ENCODE measurements around the gene ABCC8. TPM values are rescaled to one million over a fixed set of nuclear protein-coding genes. Genes with fewer than 3 reads are reported as not detected.

The ABCC8 gene
- total RNA-seq, 1 experiment from 2014 or later = not detected

DNA sequence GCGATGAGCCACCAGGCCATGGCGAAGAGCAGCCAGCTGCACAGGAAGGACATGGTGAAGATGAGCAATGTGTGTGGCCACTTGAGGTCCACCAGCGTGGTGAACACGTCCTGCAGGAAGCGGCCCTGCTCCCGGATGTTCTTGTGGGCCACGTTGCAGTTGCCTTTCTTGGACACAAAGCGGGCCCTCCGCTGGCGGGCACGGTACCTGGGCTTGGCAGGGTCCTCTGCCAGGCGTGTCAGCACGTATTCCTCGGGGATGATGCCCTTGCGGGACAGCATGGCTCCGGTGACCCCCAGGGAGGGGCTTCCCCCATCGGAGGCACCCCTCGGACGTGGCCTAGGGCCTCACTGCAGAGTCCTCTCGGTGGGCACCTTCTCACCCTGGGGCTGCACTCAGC is 88.8 kb downstream of the ABCC8 start:
- no peak for DNase-seq (ENCODE audit: low spot score)

DNA sequence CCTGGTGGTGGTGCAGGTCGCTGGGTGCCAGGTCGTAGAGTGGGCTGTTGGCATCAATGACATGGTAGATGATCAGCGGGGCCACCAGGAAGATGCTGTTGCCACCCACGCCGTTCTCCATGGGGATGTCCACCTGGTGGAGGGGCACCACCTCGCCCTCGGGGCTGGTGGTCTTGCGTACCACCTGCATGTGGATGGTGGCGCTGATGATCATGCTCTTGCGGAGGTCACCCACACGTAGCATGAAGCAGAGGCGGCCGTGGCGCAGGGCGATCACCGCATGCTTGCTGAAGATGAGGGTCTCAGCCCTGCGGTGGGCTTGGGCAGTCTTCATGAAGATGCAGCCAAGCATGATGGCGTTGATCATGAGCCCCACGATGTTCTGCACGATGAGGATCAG is 89.4 kb downstream of the ABCC8 start:
- no peak for DNase-seq (ENCODE audit: low spot score)

DNA sequence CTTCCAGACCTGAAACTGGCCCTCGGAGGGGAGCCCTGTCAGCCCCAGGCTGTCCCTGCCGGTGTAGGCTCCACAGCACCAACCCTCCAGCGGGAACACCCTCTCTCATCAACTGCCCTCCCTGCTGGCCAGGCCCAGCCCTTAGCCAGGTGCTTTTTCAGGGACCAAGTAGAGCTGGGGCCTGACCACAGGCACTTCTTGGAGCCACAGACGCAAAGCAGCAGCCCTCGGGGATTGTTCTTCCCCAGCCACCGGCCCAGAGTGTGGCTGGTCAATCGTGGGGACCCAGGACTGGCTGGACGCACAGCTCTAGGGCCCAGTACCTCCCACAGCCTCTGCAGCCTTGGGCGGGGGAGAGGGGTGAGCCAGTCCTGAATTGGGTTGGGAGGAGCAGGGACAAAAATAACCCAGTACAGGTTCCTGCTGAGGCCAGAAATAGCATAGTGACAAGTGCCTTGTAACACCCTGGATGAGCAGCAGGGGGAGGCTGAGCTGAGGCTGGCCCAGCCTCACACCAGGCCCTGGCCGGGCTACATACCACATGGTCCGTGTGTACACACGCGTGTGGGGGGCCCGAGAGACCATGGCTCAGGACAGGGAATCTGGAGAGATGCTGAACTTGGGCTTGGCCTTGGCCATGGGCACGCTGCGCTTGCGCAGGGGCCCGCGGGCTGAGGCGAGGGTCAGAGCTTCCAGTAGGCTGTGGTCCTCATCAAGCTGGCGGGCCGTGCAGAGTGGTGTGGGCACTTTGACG is 90.1 kb downstream of the ABCC8 start:
- DNase-seq (ENCODE audit: low spot score) = peak; percentile 39

DNA sequence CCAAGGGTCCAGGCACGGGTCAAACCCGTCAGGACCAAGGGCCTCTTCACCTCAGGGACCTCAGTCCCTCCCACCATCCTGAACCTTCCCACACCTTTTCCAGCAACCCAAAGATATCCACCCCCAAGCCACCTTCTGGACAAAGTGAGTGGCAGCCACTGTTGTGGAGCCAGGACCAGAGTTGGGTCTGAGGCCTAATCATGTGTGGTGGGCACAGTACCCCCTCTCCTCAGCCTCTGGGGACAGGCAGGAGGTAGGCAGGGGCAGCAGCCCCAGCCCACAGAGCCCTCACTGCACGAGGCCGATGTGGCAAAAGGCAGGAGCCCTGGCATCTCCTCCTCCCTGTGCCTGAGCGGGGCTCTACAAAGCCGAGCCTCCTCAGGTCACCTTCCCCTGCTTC is 90.7 kb downstream of the ABCC8 start:
- DNase-seq (ENCODE audit: low spot score) = no peak

DNA sequence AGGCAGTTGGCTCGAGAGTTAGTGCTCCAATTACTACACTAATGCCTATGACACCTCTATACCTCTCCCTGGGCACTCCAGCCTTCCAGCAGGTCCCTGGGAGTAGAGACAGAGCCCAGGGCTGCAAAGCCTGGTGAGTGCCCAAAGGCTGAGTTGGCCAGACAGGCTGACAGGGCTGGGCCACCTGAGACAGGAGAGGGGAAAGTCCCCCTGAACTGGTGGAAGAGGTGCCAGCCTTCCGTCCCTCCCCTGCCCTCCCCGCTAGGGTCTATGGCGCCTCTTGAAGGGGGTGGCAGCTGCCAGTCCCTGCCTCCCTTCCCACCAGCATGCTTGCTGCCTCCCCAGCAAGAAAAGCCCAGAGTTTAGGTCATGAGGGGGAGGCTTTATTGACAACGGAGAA is 91.2 kb downstream of the ABCC8 start:
- DNase-seq (ENCODE audit: low spot score) = no peak

DNA sequence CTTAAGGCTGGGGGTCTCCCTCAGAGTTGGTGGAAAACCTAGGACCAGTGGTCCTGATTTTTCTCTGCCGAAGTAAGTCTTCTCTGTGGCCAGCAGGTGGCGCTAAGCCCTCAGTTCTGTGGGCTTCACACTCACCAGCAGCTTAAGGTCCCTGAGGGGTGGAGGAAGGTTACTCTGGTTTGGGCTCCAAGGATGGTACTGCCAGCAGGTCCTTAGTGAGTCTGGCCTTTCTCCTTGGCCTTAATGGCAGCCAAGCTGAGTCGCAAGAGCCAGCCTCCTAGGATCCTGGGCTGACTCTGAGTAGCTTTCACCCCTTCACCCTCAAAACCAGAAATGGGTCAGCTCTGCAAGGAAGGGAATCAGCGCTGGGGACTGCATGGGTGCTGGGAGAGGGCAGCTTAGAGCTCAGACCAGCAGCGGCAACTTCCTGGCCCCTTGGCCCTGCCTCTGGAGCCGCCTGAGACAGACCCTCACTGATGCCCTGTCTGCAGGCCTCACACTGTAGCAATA is 92.6 kb downstream of the ABCC8 start:
- peak; percentile 51 for DNase-seq (ENCODE audit: low spot score)

DNA sequence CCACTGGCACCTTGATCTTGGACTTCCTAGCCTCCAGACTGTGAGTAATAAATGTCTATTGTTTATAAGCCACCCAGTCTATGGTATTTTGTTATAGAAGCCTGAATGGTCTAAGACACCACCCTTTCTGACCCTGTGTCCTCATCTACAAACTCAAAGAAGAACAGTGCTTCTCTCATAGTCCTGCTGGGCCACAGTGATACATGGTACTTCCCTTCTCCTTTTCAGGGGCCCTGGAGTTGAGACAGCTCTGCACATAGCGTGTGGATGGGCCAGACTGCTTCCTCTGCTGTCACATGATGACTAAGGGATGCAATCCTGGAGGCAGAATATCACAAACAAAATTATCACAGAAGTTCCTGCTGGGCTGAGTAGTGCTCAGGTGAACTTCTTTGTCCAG is 93.2 kb downstream of the ABCC8 start:
- no peak for DNase-seq (ENCODE audit: low spot score)

DNA sequence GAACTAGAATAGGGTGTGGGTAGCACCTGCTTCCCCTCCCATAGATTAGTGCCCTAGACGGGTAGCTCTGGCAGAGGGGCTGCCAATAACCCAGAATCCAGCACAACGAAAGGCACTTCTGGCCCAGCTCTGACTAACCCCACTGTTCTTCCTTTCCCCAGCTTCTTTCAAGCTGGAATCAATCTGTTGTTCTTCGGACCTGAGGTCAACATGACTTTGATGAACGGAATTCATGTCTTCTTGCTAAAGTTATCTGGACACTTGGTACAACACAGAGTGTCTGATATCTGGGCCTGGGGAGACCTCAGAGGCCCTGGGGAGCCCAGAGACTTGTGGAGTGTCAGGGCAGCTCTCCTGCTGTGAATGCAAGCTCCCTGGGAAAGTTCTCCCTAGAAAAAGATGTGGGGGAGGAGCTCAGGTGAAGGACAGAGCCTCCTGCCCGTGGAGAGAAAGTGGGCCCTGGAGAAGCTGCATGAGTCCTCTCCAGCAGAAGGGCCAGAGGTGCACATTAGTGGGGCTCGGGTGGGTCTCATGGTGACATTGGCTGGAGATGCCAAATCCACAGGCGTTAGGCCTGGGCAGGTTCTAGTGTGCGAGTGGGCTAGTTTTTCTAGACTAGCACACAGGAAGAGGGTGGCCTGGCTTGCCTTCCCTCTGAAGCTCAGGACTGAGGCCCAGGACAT is 94.5 kb downstream of the ABCC8 start:
- DNase-seq (ENCODE audit: low spot score) = no peak

DNA sequence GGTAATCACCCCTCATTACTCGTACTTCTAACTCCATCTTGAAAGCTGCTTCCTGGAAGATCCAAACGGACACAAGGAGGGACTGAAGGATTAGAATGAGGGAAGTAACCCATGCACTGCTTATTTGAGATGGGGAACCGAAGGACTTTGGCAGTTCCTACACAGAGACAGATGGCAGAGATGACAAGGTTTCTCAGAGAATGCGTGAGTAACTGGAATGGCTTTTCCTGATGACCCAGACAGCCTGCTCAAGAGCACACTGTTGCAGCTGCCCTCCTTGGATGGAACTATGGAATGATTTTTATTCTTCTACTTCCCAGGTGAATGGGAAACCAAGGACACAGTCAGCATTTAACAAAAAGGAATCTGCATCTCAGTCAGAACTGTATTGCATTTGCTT is 95.5 kb downstream of the ABCC8 start:
- no peak for DNase-seq (ENCODE audit: low spot score)

DNA sequence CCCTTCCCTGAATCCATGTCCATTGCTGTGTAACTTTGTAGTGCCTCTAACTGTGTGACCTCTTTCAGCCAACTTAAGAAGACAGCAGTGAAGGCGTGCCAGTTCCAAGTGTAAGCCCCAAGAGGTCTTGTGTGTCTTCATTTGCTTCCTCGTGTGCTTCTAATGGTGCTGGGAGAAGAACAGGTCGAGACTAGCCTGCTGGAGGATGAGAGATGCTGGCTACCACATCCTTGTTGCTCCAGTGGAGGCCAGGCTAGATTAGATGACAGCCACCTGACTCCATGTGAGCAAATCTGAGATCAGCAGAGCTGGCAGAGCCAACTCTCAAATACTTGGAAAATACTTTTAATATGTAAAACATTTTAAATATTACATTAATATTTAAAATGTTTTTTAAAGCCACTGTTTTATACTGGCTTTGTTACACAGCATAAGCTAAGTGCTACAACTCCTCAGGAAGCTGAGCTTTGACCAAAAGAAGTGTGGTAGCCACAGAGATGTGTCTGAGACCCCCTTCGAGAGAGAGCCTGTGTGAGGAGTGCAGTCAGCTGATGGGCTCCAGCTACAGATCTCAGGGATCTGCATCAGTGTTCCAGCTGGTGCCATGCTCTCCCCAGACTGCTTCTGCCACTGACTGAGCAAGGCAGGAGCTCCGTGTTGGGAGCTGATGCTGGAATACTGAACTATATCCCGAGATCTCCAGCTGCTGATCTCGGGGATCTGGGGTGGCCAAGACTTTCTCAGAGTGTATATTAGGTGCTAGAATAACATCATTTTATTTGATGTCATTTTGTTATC is 97.1 kb downstream of the ABCC8 start:
- no peak for DNase-seq (ENCODE audit: low spot score)

DNA sequence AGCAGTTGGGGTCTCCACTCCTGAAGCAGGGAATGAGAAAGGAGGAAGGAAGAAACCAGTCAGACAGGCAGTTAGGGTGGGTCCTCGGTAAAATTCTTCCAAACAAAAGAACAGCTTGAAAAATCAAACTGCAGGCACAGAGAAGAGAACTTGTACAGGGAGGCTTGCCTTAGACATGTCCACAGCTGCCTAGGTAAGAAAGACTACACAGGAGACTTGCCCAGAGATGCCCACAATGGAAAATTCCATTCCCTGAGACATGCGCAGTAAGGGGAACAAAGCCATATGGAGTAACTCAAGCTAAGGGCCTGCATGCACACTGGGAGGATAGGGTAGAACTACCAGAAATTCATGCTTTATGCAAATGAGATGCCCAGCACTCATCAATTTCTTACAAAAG is 98.0 kb downstream of the ABCC8 start:
- DNase-seq (ENCODE audit: low spot score) = no peak

DNA sequence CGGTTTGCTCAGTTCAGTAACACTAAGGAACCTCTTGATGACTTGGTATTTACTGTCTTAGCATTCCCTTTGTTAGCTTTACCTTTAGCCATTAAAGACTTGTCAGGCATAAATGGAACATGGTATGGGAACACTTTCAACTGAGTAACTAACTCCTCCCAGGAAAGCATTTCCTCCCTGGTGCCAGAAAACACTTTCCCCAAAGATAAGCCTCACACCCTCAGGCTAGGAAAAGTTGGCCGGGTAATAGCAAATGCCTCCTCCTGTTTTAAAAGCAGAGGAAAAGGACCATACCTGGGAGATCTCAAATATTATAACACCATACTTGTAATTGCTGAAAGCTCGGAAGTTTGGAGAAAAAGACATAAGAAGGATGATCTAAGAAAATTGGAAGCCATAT is 100.2 kb downstream of the ABCC8 start:
- DNase-seq (ENCODE audit: low spot score) = no peak

DNA sequence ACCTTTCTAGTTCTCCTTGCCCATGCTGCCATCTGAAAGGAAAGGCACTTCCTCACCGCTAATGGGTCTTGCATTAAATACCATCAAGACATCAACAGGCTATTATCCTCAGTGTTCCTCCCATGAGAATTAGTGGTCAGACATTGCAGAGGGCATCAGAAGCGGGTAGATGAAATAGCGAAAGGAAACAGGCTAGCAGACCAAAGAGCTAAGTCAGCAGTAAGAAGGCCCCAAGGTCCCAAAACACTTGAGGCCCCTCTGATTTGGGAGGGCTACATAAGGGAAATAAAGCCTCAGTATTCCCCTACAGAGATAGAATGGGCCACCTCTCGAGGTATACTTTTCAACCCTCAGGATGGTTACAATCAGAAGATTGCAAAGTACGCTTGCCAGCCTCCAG is 101.1 kb downstream of the ABCC8 start:
- DNase-seq (ENCODE audit: low spot score) = no peak

DNA sequence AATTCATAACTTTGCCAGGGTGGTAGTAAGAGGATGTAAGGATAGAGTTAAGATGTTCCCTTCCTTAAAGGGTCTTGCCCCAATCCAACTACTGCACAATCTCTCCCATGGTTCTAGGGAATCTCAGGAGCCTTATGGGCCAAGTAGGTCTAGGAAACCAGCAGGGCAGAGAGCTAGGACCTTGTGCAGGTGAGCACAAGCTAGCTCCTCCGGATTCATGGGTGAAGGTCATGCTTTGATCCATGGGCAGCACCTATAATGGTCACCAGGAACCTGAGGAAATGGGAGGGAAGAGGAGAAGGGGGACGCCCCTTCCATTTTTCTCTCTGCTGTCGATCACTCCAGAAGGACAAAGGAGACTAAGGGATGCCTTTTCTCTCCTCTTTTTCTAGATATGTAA is 105.0 kb downstream of the ABCC8 start:
- no peak for DNase-seq (ENCODE audit: low spot score)

DNA sequence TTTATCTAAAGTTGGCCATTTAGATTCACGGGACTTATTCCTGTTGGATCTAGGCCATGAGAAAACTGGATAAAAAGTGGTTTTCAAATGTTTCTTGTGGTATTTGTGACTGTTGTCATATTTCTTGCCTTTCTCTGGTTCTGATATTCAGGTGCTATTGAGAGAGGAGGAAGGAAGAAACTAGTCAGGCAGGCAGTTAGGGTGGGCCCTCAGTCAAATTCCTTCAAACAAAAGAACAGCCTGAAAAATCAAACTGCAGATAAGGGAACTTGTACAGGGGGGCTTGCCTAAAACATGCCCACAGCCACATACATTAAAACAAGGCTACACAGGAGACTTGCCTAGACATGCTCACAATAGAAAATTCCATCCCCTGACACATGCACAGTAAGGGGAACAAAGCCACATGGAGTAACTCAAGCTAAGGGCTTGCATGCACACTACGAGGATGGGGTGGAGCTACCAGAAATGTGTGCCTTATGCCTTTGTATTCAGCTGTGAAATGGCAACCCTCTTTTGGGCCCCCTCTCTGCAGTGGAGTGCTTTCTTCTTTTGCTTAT is 106.9 kb downstream of the ABCC8 start:
- DNase-seq (ENCODE audit: low spot score) = no peak

DNA sequence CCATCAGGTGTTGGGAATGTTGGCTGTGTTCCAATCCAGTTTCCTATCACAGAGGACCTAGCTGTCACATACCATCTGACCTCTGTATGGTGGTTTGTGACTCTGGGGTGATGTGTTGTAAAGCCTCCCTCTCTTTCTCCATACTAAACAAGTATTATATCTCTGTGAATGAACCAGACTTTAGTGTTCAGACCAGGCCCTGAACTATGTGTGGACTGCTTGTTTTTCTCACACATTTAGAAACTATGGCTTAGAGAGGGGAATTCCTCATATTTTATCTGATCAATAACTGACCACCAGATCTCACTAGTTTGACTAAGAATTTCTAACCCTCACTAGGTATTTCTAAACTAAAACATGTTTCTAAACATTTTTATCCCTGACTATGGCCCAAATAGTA is 107.6 kb downstream of the ABCC8 start:
- DNase-seq (ENCODE audit: low spot score) = no peak

DNA sequence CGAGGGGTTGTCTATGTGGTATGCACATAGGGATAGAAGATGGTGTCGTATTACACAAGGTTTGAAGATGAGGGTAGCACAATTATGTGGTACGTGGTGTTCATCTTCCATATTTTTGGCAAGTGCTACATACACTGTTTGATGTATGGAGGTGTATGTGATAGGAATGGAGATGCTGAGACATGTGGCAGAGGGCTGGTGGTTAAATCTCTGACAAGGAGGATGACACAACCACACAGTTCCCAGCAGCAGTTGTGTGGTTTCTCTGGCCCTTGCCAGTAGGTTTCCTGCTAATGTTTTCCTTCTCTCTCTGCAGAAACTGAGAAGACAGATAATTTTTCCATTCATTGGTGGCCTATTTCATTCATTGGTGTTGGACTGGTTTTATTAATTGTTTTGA is 108.1 kb downstream of the ABCC8 start:
- DNase-seq (ENCODE audit: low spot score) = no peak

DNA sequence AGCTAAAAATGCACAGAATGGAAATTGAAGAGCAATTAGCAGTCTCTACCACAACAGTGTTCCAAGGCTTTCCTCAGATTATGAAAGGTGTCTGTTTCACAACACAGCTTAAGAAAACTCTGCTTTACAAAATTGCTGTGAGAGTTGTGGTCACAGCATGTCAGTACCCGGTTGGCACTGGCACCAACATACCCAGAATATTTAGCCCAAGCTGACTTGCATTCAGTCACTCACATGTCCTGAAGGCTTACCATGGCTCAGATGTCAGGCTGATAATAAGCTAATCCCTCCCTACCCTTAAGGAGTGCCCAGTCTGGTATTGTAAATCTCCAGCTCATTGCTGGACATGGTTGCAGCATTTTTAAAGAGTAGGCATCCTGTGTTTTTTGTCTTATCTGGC is 110.2 kb downstream of the ABCC8 start:
- DNase-seq (ENCODE audit: low spot score) = no peak

DNA sequence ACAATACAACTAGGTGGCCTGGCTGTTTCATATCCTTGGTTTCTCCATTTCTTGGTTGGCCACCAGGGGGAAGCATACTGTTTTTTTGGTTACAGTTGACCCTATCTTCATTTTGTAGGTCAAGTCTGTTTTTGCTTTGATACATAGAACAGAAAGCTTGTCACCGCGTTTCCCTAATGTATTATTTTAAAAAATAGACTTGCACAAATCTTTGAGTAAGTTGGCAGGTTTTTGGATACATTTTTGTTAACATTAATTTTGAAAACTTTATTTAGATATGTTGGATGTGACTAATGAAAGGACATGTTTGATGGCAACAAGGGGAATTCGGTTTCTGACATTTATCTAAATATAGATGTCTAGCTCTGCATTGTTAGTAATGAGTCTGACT is 122.0 kb downstream of the ABCC8 start:
- DNase-seq (ENCODE audit: low spot score) = peak; percentile 80

DNA sequence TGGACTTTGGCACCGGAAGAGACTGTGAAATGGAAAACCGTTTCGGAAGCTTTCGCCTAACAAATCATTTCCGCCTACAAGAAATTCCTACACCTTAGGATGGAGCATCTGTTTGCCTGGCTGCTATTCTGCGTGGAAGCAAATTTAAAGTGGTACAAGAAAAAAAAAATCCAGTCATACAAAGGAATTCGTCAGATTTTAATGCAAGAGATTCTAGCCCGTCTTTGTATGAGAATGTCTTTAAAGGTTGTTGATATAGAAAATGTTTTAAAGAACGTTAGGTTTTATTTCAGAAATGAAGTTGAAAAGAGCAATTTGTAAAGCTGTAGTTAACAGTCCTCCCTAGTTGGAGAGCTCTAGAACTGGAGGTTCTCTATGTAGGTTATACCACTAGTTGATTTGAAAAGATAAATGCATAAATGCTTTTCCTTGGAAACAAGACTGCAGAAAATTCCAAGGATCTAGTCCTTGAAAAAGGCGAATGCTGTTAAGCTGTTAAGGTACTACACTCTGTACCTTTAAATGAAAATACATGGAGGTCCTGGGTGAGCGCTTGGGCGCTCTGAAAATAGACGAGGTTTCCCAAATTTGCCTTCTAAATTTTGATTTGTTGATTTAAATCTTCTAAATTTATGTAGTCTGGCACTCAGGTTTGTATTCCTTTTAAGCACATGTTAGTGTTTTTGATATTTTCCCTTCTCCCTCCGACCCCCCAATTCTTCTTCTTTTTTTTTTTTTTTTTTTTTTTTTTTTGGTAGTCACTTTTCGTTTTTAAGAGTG is 122.6 kb downstream of the ABCC8 start:
- peak; percentile 6 for DNase-seq (ENCODE audit: low spot score)

Data from A172 (cell line).